Activated CD4-positive, CD25-positive, alpha-beta regulatory T cell treated with anti-CD3 and anti-CD28 coated beads, Interleukin-2, amount 50 U/mL, for 72 hours (primary cell): Measurements from ENCODE around the gene PNMA8B.
"Not testable (repeated sequence)": the region's sequence is repeated elsewhere in the genome, so short reads cannot be mapped to it uniquely, and the experiment has no call there.

ENCODE experiments used
- DNase-seq: peaks from one replicate; pipeline ENCODE4 v3.0.0; 2021

The PNMA8B gene, protein sequence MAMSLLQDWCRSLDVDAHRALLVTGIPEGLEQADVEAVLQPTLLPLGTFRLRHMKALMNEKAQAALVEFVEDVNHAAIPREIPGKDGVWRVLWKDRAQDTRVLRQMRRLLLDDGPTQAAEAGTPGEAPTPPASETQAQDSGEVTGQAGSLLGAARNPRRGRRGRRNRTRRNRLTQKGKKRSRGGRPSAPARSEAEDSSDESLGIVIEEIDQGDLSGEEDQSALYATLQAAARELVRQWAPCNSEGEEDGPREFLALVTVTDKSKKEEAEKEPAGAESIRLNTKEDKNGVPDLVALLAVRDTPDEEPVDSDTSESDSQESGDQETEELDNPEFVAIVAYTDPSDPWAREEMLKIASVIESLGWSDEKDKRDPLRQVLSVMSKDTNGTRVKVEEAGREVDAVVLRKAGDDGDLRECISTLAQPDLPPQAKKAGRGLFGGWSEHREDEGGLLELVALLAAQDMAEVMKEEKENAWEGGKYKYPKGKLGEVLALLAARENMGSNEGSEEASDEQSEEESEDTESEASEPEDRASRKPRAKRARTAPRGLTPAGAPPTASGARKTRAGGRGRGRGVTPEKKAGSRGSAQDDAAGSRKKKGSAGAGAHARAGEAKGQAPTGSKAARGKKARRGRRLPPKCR

DNA sequence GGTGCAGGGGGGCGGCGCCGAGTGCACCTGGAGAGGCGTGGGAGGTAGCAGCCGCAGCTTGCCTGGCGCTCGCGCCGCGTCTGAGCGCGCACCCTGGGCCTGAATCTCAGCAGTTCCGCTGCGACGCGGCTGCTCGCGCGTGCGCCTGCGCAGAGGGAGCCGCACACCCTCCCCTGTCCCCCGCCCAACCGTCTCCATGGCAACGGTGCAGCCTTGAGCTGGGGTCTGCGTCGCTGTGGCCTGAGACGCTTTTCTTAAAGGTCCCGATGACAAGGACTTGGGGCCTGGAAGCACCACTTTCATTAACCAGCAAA is at the start of gene PNMA8B:
TSS of gene PNMA8B (minus strand) at position 82 of the 314 bp plus-strand sequence. CDS start 402 bp downstream, outside the sequence.
- no peak for DNase-seq

DNA sequence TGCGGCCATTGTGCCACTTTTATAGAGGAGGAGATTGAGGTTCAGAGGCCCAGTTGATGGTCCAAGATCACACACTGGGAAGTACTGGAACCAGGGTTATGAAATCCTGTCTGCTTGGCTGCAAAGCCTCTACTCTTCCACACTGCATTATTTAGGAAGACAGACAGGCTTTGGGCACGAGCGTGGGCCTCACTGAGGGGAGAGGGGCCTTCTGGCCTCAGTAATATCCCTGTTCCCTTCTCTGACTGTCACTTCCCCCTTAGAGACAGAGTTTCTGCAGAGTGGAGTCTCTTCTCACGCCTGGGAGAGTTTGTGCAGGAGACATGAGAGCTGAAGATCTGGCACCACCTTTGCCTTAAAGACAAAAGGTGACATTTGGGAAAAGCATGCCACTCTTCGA is 49.0 kb upstream of the PNMA8B start:
- no peak for DNase-seq

DNA sequence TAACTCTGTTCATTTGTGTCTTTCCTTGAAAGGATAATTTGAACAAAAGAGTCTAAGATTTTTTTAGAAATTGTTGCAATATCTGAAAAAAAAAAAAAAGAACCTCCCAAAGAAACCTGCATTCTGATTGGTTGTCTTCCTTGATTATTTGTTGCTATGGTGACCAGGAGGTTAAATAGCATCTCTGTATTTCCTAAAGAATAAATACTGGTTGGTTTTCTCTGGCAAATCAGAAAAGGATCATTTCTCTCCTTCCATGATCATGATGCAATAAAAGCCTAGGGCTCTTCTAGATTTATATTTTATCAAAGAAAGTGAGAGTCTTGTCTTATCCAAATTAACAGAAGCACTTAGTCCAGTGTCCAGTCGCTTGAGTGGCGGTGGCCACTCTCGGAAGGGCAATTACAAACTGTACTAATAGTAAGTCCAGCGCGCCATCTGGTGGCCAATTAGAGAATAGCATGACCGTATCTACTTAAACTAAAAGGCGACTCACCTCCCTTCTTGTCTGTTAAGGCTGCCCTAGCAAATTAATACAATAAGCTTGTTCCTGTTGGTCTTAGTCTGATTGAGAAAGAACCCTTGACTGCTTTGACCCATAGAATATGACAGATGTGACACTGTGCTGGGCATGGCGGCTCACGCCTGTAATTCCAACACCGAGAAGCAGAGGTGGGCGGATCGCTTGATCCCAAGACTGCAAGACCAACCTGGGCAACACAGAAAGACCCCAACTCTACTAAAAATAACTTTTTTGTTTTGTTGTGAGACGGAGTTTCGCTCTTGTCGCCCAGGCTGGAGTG is 47.0 kb upstream of the PNMA8B start:
- peak; percentile 84 for DNase-seq

DNA sequence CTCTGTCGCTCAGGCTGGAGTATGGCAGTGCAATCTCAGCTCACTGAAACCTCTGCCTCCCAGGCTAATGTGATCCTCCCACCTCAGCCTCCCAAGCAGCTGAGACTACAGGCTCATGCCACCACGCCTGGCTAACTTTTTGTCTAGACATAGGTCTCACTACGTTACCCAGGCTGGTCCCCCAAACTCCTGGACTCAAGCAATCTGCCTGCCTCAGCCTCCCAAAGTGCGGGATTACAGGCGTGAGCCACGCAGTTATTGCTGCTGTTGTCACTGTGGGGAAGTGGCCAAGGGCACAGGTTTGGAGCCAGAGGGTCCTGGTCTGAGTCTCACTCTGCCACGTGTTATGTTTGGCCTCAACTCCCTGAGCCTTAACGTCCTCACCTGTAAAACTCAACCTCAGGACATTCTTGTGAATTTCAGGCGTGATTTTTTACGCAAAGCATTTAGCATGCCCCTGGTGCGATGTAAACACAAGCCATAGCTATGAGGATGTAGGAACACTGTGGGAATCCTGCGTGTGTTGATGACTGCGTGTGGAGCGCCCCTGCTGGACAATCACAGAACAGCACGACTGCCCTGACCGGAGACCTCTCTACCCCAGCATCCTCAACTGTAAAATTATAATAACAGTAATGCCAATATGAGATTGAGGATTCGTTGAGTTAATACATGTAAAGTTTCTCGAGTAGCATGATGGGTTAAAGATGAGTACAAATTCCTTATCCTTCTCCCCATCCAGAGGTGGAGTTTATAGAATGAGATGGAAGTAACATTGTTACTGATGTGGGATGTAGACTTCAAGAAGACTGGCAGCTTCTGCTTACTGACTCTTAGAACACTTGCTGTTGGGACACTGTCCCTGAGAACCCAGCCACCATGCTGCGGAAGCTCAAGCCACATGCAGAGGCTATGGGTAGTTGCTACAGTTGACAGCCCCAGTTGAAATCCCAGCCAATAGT is 41.8 kb upstream of the PNMA8B start:
- DNase-seq: peak; percentile 74

DNA sequence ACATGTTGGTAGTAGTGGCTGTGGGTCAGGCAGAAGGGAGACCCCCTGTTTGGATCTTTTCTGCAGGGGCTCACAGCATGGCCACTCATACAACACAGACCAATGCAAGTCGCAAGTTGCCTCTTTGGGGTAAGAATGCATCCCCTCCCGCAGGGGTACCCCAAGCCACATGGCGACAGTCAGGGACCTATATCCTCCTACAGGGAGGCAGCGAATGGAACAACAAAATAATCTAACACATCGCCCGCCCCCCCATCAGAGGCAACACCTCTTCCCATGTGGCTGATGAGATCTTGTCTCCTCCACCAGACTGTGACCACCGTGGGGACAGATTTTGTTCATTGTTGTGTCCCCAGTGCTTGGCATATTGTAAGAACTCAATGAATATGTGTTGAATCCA is 40.7 kb upstream of the PNMA8B start:
- DNase-seq: no peak

DNA sequence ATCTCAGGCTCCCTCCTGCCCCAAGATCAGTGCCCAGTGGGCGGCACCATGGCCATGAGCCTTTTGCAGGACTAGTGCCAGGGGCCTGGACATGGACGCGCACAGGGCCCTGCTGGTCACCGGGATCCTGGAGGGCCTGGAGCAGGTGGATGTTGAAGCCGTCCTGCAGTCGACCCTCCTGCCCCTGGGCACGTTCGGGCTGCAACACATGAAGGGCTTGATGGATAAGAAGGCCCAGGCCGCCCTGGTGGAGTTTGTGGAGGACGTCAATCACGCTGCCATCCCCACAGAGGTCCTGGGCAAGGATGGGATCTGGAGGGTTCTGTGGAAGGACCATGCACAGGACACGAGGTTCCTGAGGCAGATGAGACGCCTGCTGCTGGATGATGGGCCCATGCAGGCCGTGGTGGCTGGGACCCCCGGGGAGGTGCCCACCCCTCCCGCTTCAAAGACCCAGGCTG is 38.0 kb upstream of the PNMA8B start:
- no peak for DNase-seq

DNA sequence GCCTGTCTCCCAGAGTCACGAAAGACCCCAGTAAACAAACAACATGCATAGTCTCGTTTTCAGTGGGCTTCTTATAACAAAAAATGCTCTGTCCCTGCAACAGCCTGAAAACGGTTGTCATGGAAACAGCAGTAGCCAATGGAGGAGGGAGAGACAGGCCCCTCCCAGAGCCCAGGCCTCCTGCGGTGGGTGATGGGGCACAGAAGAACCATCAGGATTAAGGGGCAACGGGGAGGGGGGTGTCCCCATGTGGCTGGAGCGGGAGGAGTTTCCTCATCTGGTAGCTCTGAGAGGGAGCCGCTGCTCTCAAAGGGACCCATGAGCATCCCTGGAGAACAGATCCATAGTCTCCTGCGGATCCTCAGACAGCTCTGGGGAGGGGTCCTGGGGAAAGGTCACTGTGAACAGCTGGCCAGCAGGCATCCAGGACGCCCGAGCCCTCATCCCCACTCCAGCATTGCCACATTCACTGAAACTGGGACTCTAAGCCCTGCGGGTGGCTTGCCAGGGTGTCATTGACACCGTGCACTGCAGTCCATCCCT is 37.5 kb upstream of the PNMA8B start:
- no peak for DNase-seq

DNA sequence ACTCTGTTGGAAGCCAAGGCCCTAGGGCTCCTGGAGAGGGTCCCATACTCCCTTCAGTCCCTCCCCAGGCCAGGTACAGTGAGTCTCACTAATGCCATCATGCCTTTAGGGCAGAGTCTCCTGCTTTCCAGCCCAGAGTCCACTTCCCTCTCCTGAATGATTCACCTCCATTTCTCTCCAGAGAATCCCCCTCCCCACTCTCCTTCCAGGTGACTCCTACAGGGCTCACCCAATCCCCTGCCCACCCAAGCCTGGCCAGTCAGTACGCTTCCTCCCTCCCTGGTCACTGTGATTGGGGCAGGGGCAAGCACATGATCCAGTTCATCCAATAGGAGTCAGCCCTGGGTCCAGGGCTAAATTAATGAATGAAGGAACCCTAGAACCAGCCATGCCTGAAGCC is 35.0 kb upstream of the PNMA8B start:
- no peak for DNase-seq

DNA sequence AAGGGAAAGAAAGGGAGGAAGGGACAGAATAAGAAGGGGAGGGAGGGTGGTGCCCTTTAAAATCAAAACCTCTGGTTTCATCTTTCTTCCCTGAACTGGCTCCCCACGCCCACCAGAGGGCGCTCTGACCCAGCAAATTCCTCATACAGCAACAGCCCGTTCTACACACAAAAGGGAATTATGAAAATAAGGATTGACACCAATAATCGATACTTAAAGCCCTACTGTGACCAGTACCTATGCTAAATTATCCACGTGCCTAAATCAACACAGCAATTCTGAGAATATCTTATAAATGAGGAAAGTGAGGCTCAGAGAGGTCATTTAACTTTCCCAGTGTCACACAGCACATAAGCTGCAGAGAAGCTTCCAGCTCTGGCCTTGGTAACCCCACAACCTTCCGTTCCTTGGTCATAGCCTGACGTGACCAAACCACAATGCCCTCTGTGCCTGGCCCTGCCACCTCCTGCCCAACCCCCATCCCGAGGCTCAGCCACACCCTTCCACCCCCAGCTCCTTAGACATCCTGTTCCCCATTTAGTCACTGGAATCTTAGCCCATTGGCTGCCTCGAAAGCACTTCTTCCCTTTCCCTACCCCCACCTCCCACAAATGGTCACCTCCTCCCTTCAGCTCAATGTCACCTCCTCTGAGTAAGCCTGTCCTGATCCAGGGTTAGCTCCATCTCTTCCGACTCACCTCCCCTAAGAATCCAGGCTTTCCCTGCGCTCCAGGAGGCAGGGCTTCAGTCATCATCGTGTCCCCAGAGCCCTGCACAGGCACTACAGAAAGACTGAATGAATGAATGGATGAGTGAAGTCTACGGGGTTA is 34.2 kb upstream of the PNMA8B start:
- DNase-seq: peak; percentile 77

DNA sequence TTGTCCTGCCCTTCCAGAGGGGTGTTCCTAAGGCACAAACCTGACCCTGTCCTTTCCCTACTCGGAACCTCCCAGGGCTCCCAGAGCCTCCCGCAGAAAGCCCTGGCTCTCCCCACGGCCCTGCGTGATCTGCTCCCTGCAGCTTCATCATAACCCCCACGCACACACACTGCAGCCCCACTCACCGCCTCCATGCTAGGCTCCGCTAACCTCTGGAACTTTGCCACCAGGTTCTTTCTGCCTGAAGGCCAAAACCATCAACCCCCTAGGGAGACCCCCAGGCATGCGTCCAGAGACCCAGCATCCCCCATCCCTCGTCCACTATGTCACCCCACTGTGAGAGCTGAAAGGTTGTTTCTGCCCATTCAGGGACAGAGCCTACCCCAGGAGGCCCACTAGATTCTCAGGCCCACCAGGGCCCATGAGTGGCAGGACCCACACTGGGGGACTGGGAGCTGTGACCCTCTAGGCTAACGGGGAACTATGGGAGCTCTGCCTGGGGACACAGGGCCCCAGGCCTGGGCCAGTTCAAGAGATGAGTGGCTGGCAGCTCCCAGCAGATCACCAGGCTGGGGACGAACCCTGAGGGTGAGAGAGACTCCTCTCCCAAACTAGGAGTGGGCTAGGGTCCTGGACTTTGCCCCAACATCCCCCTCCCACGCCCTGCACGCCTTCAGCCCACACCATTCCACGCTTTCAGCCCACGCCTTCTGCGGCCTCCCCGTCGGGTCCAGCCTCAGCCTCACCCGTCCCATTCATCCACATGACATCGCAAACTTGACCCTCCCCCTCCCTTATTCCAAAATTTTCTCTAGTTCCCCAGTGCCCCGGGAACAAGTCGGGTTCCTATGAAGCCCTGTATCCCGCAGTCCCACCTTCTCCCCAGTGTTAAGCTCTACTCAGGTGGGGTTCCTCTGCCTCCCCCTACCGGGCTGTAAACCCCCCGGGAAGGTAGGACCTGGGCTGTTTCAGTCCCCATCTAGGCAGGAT is 33.2 kb upstream of the PNMA8B start:
- no peak for DNase-seq

DNA sequence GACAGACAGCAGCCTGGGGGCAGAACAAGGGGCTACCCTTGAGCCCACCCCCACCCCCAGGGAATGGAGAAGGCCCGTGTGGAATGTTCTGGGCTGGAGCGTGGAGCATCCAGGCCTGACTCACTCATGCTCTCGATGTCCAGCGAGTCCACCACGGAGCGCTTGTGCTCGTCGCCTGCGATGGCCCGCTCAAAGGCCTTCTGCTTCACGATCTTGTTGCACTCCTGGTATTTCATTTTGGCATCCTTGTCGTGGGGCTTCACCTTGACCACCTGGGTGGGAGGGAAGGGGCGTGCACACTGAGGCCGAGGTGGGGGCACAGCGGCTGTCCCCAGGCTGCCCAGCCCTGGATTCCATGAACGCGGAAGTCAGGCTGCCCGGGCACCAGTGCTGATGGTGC is 31.1 kb upstream of the PNMA8B start:
- DNase-seq: not testable (repeated sequence)

DNA sequence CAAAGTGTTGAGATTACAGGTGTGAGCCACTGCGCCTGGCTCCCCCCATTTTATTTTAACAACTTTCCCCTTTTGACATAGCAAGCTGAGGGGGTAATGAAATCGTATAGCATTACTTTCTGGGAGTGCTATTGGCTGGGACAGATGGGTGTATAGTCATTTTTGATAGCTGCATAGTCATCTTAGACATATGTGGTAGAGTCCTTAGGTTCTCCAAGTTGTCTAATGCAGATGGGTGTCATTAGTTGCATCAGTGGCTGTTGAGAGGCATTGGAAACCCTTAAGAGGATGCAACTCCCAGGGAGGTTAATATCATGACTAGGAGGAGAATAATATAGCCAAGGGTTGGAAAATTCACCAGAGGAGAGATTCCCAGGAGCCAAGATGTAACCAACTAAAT is 28.6 kb upstream of the PNMA8B start:
- DNase-seq: no peak

DNA sequence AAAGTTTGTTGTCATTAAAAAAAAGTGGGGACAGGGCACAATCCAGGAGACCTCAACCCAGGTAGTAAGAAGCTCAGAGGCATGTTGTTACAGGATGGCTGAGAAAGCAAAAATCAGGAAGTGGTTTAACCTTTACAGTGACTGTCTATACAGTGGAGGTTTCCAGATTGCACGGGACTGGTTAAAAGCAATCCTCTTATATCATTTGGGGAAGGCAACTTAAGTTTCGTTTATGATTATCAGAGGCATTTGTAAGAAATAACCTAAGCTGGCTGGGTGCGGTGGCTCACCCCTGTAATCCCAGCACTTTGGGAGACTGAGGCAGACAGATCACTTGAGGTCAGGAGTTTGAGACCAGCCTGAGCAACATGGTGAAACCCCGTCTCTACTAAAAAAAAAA is 27.3 kb upstream of the PNMA8B start:
- DNase-seq: not testable (repeated sequence)

DNA sequence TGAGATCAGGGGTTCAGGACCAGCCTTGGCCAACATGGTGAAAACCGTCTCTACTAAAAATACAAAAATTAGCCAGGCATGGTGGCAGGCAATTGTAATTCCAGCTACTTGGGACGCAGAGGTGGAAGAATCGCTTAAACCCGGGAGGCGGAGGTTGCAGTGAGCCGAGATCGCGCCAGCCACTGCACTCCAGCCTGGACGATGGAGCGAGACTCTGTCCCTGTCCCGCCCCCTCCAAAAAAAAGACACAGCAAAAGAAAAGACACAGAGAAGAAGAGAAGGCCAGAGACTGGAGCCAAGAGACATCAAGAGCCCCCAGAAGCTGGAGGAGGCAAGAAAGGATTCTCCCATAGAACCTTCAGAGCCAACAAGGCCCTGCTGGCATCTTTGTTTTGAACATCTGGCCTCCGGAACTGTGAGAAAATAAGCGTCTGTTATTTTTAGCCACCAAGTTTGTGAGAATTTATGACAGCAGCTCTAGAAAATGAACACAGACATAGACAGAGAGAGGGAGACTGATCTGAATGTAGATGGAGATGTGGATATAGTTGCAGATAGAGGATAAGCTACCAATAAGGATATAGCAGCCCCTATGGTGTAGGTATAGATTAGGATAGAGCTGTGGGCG is 25.7 kb upstream of the PNMA8B start:
- no peak for DNase-seq

DNA sequence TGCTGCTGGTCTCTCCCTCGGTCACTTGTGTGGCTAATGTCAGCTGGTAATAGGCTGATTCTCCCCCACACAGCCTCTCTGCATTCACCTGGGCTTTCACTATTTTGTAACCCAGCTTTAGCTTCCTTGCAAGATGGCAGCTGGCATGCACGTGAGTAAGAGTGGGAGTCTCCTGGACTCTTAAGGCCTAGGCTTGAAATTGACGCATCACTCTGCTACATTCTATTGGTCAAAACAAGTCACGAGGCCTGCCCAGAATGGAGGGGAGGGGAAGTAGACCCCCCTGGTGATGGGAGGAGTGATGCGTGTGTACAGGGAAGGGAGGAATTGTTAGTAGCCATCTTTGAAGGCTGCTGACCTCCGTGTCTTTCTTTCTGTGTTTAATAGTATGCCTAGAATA is 24.9 kb upstream of the PNMA8B start:
- DNase-seq: no peak

DNA sequence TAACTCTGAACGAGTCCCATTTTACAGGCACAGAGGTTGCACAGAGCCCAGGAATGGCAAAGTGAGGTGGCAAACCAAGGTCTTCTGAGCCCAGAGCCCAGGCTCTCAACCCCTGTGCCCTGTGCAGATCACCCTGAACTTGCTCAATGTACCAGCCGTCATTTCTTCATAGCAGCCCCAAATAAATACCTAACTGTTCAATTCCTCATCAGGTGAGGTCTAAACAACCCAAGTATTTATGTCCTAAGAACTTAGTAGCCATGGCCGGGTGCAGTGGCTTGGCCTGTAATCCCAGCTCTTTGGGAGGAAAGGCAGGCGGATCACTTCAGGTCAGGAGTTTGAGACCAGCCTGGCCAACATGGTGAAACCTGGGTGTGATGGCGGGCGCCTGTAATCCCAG is 21.8 kb upstream of the PNMA8B start:
- no peak for DNase-seq

DNA sequence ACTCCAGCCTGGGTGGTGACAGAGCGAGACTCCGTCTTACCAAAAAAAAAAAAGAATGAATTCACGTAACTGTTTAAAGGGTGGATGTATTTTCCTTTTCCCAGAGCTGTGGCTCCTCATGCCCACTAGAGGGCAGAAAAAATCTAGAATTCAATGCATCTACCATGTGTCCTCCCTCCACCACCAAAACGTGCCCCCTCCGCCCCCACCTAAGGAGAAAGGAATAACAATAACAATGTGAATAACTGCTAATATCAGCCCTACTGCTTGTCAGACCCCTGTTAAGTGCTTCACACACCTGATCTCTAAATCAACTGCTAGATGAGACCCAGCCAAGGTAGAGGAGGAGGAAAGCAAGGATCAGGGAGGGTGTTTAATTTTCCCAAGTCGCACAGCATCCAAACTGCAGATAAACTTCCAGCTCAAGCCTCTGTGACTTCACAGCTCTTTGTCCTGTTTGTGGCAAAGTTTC is 20.2 kb upstream of the PNMA8B start:
- DNase-seq: no peak

DNA sequence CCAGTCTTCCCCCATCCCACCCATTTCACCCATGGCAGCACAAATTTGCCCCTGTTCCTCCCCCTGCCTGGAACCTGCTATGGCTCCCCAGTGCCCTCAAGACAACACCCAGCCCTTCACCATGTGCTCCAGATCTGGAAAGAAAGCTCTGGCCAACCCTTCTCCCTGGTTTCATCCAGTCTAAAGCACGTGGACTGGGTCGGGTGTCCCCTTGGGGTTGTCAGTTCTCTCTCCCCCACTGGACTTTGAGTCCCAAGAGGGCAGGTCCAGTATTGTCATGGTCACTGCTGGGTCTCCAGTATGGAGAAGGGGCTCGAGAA is 19.6 kb upstream of the PNMA8B start:
- no peak for DNase-seq

DNA sequence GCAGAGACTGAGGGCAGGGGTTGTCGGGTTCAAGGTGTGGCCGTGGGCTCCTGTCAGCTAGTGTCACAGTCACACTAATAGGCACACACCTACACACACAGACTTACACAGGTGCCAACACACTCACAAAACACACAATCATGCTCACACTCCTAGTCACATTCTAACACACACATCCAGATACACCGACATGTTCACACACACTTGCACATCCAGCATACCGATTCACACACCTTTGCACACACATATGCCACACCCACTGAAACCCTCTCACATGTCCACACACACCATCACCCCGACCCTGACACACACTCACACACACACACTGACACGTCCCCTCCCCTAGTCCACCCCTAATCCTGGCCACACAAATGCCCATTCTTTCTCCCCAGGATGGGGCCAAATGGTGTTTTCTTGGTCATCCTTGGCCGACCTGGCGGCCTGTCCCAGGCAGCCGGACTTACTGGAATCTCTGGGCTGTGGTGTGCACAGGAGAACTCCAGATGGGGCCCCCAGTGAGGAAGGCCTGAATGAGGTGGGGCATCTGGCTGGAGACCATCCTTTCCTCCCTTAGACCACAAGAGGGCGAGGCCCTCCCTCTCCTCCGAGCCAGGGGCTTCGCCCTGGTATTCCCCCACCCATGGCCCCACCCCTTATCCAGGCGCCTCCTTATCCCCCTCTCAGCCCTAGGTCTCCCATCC is 19.1 kb upstream of the PNMA8B start:
- DNase-seq: no peak
